Jurkat, Clone E6-1 (cell line): ENCODE data around the gene IL2. TPM values are rescaled to one million over a fixed set of nuclear protein-coding genes. Genes with fewer than 3 reads are reported as not detected.

Experiments used
- DNase-seq: peaks from one replicate; pipeline ENCODE4 v3.0.0-alpha.2; 2011; ENCODE audit warnings: low read depth, low spot score
- H3K4me3 ChIP-seq: 2 replicates; pipeline ENCODE4 v1.5.1; 2011; ENCODE audit warnings: mild to moderate bottlenecking, low read length, control low read depth, moderate library complexity
- polyA plus RNA-seq: library from polyadenylated mRNA; unstranded; fragments of >200 nt; gene quantifications from one replicate; pipeline ENCODE4 v1.2.1, GENCODE V29; 2012; ENCODE audit warnings: missing spikeins; ENCODE audit not compliant: insufficient read length, insufficient read depth

Gene IL2
- not detected for polyA plus RNA-seq

GRCh38 chr4:122456231-122457116 is at the start of gene IL2:
TSS of gene IL2 (minus strand) at chr4:122456725. CDS start at chr4:122456440, 285 bp downstream.
- peak; percentile 60 for DNase-seq
- no peak within 1 kb of the TSS for H3K4me3 ChIP-seq

GRCh38 chr4:122503214-122503613 is 46.7 kb upstream of the IL2 start:
- no peak overlapping the region for H3K4me3 ChIP-seq
- DNase-seq, result peak; percentile 73

- no peak overlapping the region for H3K4me3 ChIP-seq
- DNase-seq, result no peak
Measured at GRCh38 chr4:122500852-122501501, 44.5 kb upstream of the IL2 start.

- no peak for DNase-seq
- H3K4me3 ChIP-seq, result no peak overlapping the region
Measured at GRCh38 chr4:122489061-122489460, 32.5 kb upstream of the IL2 start.

- H3K4me3 ChIP-seq, result no peak overlapping the region
- no peak for DNase-seq
Measured at GRCh38 chr4:122483481-122483880, 27.0 kb upstream of the IL2 start.

- no peak for DNase-seq
- H3K4me3 ChIP-seq, result no peak overlapping the region
Measured at GRCh38 chr4:122481766-122482405, 25.4 kb upstream of the IL2 start.

- DNase-seq, result no peak
- no peak overlapping the region for H3K4me3 ChIP-seq
Measured at GRCh38 chr4:122480655-122481487, 24.3 kb upstream of the IL2 start.

GRCh38 chr4:122479935-122480416 is 23.5 kb upstream of the IL2 start:
- DNase-seq, result no peak
- no peak overlapping the region for H3K4me3 ChIP-seq

GRCh38 chr4:122476745-122477144 is 20.2 kb upstream of the IL2 start:
- no peak for DNase-seq

GRCh38 chr4:122476126-122476525 is 19.6 kb upstream of the IL2 start:
- H3K4me3 ChIP-seq, result no peak overlapping the region
- no peak for DNase-seq

More at GRCh38 chr4:122476745-122477144, 20.2 kb upstream of the IL2 start:
- H3K4me3 ChIP-seq, result no peak overlapping the region

- no peak overlapping the region for H3K4me3 ChIP-seq
- DNase-seq, result no peak
Measured at GRCh38 chr4:122475233-122475632, 18.7 kb upstream of the IL2 start.

GRCh38 chr4:122469457-122469856 is 12.9 kb upstream of the IL2 start:
- H3K4me3 ChIP-seq, result no peak overlapping the region
- no peak for DNase-seq

GRCh38 chr4:122458625-122459024 is 2.1 kb upstream of the IL2 start:
- peak overlapping the region; percentile 38 for H3K4me3 ChIP-seq
- DNase-seq, result peak; percentile 44

- DNase-seq, result no peak
- H3K4me3 ChIP-seq, result no peak overlapping the region
Measured at GRCh38 chr4:122453384-122453995, 3.0 kb downstream of the IL2 start.

- no peak overlapping the region for H3K4me3 ChIP-seq
- no peak for DNase-seq
Measured at GRCh38 chr4:122450847-122451246, 5.7 kb downstream of the IL2 start.

GRCh38 chr4:122434285-122434684 is 22.2 kb downstream of the IL2 start:
- peak; percentile 56 for DNase-seq
- no peak overlapping the region for H3K4me3 ChIP-seq

GRCh38 chr4:122431351-122431750 is 25.2 kb downstream of the IL2 start:
- no peak for DNase-seq
- no peak overlapping the region for H3K4me3 ChIP-seq

- H3K4me3 ChIP-seq, result no peak overlapping the region
- no peak for DNase-seq
Measured at GRCh38 chr4:122423246-122423645, 33.3 kb downstream of the IL2 start.
